Measurements from ENCODE around the gene NR6A1. TPM values are rescaled to one million over a fixed set of nuclear protein-coding genes. Genes with fewer than 3 reads are reported as not detected.

The NR6A1 gene
- total RNA-seq, 1 donor from 2014 or later, result 63.8 TPM

DNA sequence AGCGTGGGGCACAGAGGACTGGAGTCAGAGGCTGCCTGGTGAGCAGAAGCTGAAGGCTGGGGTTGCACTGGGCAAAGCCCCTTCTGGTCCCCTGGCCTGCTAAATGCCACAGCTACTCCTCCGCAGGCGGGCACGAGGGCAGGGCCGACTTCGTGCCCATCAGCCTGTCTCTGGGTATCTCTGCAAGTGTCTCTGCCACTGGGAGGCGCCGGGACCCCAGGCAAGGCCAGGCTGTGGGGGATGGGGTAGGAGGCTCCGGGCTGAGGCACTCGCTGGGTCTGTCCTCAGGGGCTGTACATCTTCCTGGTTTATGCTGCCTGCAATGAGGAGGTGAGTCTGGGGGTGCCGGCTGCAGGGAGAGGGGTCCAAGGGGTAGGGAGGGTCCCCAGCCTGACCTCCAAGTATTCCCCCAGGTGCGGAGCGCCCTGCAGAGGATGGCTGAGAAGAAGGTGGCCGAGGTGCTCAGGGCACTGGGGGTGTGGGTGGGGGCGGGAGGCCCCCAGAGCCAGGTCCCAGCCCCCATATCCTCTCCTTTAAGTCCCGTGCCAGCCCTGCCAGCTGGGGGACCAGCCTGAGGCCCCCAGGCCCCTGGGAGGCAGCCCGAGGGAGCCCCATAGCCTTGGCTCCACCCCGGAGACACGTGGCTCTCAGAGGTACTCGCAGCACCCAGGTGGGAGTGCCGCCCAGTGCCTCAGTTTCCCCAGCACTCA is 295.8 kb downstream of the NR6A1 start:
- Mint-ChIP-seq H3K4me1 (ENCODE audit: unreplicated experiment) (no peaks in the 10 kb centered on the region), H3K36me3 (ENCODE audit: low read depth, unreplicated experiment) (no peaks in the 10 kb centered on the region), H3K9me3 (ENCODE audit: unreplicated experiment) (no peaks in the 10 kb centered on the region), H3K27ac (ENCODE audit: unreplicated experiment) (no peak overlapping the region), H3K27me3 (ENCODE audit: unreplicated experiment) (peaks cover 16% of the 10 kb centered on the region), H3K4me3 (ENCODE audit: unreplicated experiment) (no peak overlapping the region)
- TF ChIP-seq, protein P1, sequence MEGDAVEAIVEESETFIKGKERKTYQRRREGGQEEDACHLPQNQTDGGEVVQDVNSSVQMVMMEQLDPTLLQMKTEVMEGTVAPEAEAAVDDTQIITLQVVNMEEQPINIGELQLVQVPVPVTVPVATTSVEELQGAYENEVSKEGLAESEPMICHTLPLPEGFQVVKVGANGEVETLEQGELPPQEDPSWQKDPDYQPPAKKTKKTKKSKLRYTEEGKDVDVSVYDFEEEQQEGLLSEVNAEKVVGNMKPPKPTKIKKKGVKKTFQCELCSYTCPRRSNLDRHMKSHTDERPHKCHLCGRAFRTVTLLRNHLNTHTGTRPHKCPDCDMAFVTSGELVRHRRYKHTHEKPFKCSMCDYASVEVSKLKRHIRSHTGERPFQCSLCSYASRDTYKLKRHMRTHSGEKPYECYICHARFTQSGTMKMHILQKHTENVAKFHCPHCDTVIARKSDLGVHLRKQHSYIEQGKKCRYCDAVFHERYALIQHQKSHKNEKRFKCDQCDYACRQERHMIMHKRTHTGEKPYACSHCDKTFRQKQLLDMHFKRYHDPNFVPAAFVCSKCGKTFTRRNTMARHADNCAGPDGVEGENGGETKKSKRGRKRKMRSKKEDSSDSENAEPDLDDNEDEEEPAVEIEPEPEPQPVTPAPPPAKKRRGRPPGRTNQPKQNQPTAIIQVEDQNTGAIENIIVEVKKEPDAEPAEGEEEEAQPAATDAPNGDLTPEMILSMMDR (IDR thresholded peaks at IDR 0.05; ENCODE audit: unreplicated experiment), result no peak
- no peak for DNase-seq (ENCODE audit: low spot score)

DNA sequence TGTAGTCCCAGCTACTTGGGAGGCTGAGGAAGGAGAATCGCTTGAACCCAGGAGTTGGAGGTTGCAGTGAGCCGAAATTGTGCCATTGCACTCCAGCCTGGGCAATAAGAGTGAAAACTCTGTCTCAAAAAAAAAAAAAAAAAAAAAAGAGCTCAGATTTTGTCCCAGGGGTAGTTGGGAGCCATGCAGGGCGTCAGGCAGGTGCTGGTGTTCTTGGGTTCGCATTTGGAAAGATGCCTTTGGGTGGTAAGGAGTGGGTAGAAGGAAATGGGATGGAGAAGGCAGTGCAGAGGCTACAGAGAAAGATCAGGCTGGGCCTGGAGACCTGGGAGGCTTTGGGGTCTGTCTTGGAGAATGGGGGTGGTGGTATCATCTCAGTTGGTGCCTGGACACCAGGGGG is 297.0 kb downstream of the NR6A1 start:
- Mint-ChIP-seq H3K27me3 (ENCODE audit: unreplicated experiment) (peaks cover 14% of the 10 kb centered on the region), H3K4me3 (ENCODE audit: unreplicated experiment) (no peak overlapping the region), H3K4me1 (ENCODE audit: unreplicated experiment) (no peaks in the 10 kb centered on the region), H3K27ac (ENCODE audit: unreplicated experiment) (no peak overlapping the region), H3K9me3 (ENCODE audit: unreplicated experiment) (no peaks in the 10 kb centered on the region), H3K36me3 (ENCODE audit: low read depth, unreplicated experiment) (no peaks in the 10 kb centered on the region)
- no peak for DNase-seq (ENCODE audit: low spot score)
- TF ChIP-seq, protein P1 (IDR thresholded peaks at IDR 0.05; ENCODE audit: unreplicated experiment), result no peak

DNA sequence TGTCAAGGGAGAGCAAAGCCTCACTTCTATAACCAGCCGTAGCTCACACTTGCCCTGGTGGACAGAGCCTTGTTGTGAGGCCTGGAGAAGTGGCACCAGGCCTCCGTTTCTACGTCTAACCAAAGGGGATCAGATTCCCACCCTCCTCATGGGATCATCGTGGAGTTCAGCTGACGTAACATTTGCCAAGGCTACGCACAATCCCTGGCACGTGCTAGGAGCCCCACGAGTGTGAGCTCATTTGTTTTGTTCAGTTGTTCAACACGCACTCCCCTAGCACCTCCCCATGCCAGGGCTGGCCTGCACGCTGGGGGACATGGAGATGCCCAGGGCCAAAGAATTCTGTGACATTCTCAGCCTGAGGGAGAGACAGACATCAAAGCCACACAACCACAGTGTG is 297.8 kb downstream of the NR6A1 start:
- no peak for DNase-seq (ENCODE audit: low spot score)
- TF ChIP-seq, protein P1 (IDR thresholded peaks at IDR 0.05; ENCODE audit: unreplicated experiment), result no peak
- Mint-ChIP-seq H3K27ac (ENCODE audit: unreplicated experiment) (no peak overlapping the region), H3K4me1 (ENCODE audit: unreplicated experiment) (peaks cover 2% of the 10 kb centered on the region), H3K36me3 (ENCODE audit: low read depth, unreplicated experiment) (no peaks in the 10 kb centered on the region), H3K27me3 (ENCODE audit: unreplicated experiment) (peaks cover 15% of the 10 kb centered on the region), H3K9me3 (ENCODE audit: unreplicated experiment) (no peaks in the 10 kb centered on the region), H3K4me3 (ENCODE audit: unreplicated experiment) (no peak overlapping the region)

DNA sequence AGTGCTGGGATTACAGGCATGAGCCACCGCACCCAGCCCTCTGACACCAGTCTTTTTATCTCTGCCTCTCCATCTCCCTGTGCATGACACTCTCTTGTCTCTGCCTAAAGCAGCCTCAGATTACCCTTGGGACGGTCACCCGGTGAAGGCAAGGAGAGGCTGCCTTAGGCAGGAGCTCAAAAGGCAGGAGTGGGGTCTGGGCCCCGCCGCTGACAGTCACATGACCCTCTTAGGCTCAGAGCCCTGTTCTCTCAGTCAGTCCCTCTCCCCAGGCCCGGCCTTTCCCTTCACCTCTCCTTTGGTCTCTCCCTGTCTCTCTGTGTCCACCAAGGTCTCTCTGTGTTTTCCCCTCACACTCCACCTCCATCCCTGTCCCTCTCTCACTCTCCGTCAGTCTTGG is 298.3 kb downstream of the NR6A1 start:
- no peak overlapping the region for H3K27ac Mint-ChIP-seq (ENCODE audit: unreplicated experiment)
- TF ChIP-seq, protein P1 (IDR thresholded peaks at IDR 0.05; ENCODE audit: unreplicated experiment), result no peak

DNA sequence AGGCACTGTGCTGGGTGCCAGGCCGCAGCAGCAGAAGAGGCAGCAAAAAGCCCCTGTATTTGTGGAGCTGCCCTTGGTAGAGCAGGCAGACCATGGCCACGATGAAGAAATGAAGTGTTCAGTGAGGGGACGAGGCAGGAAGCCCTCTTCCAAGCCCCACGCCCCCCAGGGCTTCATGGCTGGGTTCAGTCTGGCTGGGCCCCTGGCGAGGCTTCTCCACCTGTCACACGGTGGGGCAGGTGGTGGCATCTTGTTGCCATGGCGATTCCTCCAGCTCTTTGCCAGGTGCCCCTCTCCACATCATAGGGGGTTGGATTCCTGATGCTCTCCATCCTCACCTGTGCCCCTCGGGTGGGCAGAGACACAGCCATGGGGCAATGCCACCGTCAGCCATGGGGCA is 299.4 kb downstream of the NR6A1 start:
- H3K27me3 Mint-ChIP-seq (ENCODE audit: unreplicated experiment), result peaks cover 14% of the 10 kb centered on the region
- peaks cover 2% of the 10 kb centered on the region for H3K4me1 Mint-ChIP-seq (ENCODE audit: unreplicated experiment)
- peak overlapping the region; percentile 27 for H3K27ac Mint-ChIP-seq (ENCODE audit: unreplicated experiment)
- TF ChIP-seq, protein P1 (IDR thresholded peaks at IDR 0.05; ENCODE audit: unreplicated experiment), result no peak
- H3K36me3 Mint-ChIP-seq (ENCODE audit: low read depth, unreplicated experiment), result no peaks in the 10 kb centered on the region
- H3K4me3 Mint-ChIP-seq (ENCODE audit: unreplicated experiment), result no peak overlapping the region
- no peaks in the 10 kb centered on the region for H3K9me3 Mint-ChIP-seq (ENCODE audit: unreplicated experiment)
- no peak for DNase-seq (ENCODE audit: low spot score)

More for the DNA sequence above, 298.3 kb downstream of the NR6A1 start:
- Mint-ChIP-seq H3K36me3 (ENCODE audit: low read depth, unreplicated experiment) (no peaks in the 10 kb centered on the region), H3K9me3 (ENCODE audit: unreplicated experiment) (no peaks in the 10 kb centered on the region), H3K4me3 (ENCODE audit: unreplicated experiment) (no peak overlapping the region), H3K27me3 (ENCODE audit: unreplicated experiment) (peaks cover 14% of the 10 kb centered on the region), H3K4me1 (ENCODE audit: unreplicated experiment) (peaks cover 2% of the 10 kb centered on the region)
- no peak for DNase-seq (ENCODE audit: low spot score)

Data from endothelial cell (in vitro differentiated cells).